SK-N-SH (cell line): Measurements from ENCODE around the gene CDV3. TPM values are rescaled to one million over a fixed set of nuclear protein-coding genes. Genes with fewer than 3 reads are reported as not detected.
"Not testable (repeated sequence)": the region's sequence is repeated elsewhere in the genome, so short reads cannot be mapped to it uniquely, and the experiment has no call there.

Experiments
- CTCF ChIA-PET: fragments of 300-600, 350-600 bp; formaldehyde crosslinking; extraction: SDS; loops from one replicate; lab custom pipeline; 2021; lab: Yijun Ruan, JAX
- POLR2A ChIA-PET: fragments of 350-600 bp; sonication (Branson Sonifier 250); formaldehyde crosslinking; extraction: SDS; loops from one replicate; lab custom pipeline; 2020; ENCODE audit warnings: antibody characterized with exemption, inconsistent platforms; lab: Yijun Ruan, JAX
- DNase-seq: peaks from one replicate; pipeline ENCODE4 v3.0.0; 2012
- H2AFZ ChIP-seq: fragments of 200-600 bp; sonication (generic); 2 replicates; pipeline ENCODE4 v1.8.1; 2016; ENCODE audit warnings: antibody characterized with exemption, mild to moderate bottlenecking, low read depth
- H3F3A ChIP-seq: fragments of 200-600 bp; sonication (generic); replicated peaks from 2 replicates; pipeline ENCODE3; 2016; ENCODE audit warnings: antibody characterized with exemption, mild to moderate bottlenecking; ENCODE audit not compliant: insufficient read depth
- H3K27ac ChIP-seq, 2 experiments: fragments of 200-500 bp in 1 of 2; fragments of 200-600 bp in 1 of 2; sonication (Bioruptor generic) in 1 of 2; sonication (generic), shearing (Covaris generic) in 1 of 2; 2 replicates each; pipeline versions ENCODE4 v1.5.1 to v1.6.1; 2014 to 2016; ENCODE audit warnings: low read depth in 2 of 2, inconsistent platforms in 1 of 2, low read length in 1 of 2, mild to moderate bottlenecking in 1 of 2, mixed read lengths in 1 of 2
- H3K27me3 ChIP-seq: fragments of 200-600 bp; sonication (generic), shearing (Covaris generic); 2 replicates; pipeline ENCODE4 v1.6.1; 2016; ENCODE audit warnings: mixed run types; ENCODE audit not compliant: insufficient read depth
- H3K36me3 ChIP-seq, 2 experiments: fragments of 200-500 bp in 1 of 2; fragments of 200-600 bp in 1 of 2; sonication (Bioruptor generic) in 1 of 2; sonication (generic) in 1 of 2; replicated peaks in 1 of 2; 2 replicates each; pipeline versions ENCODE3 to v1.5.1; 2014 to 2016; ENCODE audit warnings: low read length in 1 of 2, mild to moderate bottlenecking in 1 of 2; ENCODE audit not compliant: insufficient read depth in 2 of 2, control insufficient read depth in 1 of 2
- H3K4me1 ChIP-seq, 2 experiments: fragments of 200-500 bp in 1 of 2; fragments of 200-600 bp in 1 of 2; sonication (Bioruptor generic) in 1 of 2; sonication (generic), shearing (Covaris generic) in 1 of 2; 2 replicates each; pipeline versions ENCODE4 v1.5.1 to v1.6.1; 2014 to 2016; ENCODE audit warnings: low read depth in 1 of 2, low read length in 1 of 2, mixed run types in 1 of 2; ENCODE audit not compliant: insufficient read depth in 2 of 2, control insufficient read depth in 1 of 2
- H3K4me2 ChIP-seq: fragments of 200-600 bp; sonication (generic), shearing (Covaris generic); 2 replicates; pipeline ENCODE4 v1.6.1; 2017; ENCODE audit warnings: mixed run types
- H3K4me3 ChIP-seq, 2 experiments: fragments of 200-500 bp in 1 of 2; fragments of 200-600 bp in 1 of 2; sonication (Bioruptor generic) in 1 of 2; sonication (generic), shearing (Covaris generic) in 1 of 2; 2 replicates each; pipeline versions ENCODE4 v1.5.1 to v1.8.1; 2014 to 2016; ENCODE audit warnings: low read depth in 2 of 2, inconsistent platforms in 1 of 2, low read length in 1 of 2, mild to moderate bottlenecking in 1 of 2, mixed read lengths in 1 of 2, moderate library complexity in 1 of 2
- H3K79me2 ChIP-seq: fragments of 200-600 bp; sonication (generic); 2 replicates; pipeline ENCODE4 v1.8.1; 2017; ENCODE audit warnings: mild to moderate bottlenecking; ENCODE audit not compliant: insufficient read depth
- H3K9ac ChIP-seq: fragments of 200-600 bp; sonication (generic); 2 replicates; pipeline ENCODE4 v1.6.1; 2017; ENCODE audit warnings: mixed run types
- H3K9me2 ChIP-seq: fragments of 200-600 bp; sonication (generic); 2 replicates; pipeline ENCODE4 v1.6.1; 2017; ENCODE audit warnings: mixed run types
- H3K9me3 ChIP-seq: fragments of 200-600 bp; sonication (generic); 2 replicates; pipeline ENCODE4 v1.6.1; 2017; ENCODE audit warnings: mixed run types, mild to moderate bottlenecking, moderate library complexity
- H4K20me1 ChIP-seq: fragments of 200-600 bp; sonication (generic); 2 replicates; pipeline ENCODE4 v1.6.1; 2017; ENCODE audit warnings: mild to moderate bottlenecking, mixed run types; ENCODE audit not compliant: insufficient read depth
- CTCF ChIP-seq: fragments of 200-600 bp; sonication (generic); IDR thresholded peaks from 2 replicates; pipeline ENCODE4 v1.6.1; 2017; ENCODE audit warnings: antibody characterized with exemption, mild to moderate bottlenecking, moderate library complexity
- GATA2 ChIP-seq: sonication (generic); formaldehyde crosslinking; IDR thresholded peaks from 2 replicates; pipeline ENCODE4 v1.5.0; 2020; ENCODE audit warnings: mild to moderate bottlenecking, missing genetic modification reagents
- MEF2A ChIP-seq: IDR thresholded peaks from 2 replicates; pipeline ENCODE4 v1.4.0; 2012; ENCODE audit warnings: low read depth, borderline replicate concordance
- PBX3 ChIP-seq: IDR thresholded peaks from 2 replicates; pipeline ENCODE4; 2012
- POLR2AphosphoS5 ChIP-seq: IDR thresholded peaks from 2 replicates; pipeline ENCODE4 v1.6.1; 2012; ENCODE audit warnings: low read depth, low read length
- RAD21 ChIP-seq: IDR thresholded peaks from 2 replicates; pipeline ENCODE4 v1.6.1; 2012; ENCODE audit warnings: mild to moderate bottlenecking, low read length
- RFX5 ChIP-seq: IDR thresholded peaks from 2 replicates; pipeline ENCODE4 v1.6.1; 2012; ENCODE audit warnings: mild to moderate bottlenecking, improper control_type of control experiment, low read length
- RXRA ChIP-seq: IDR thresholded peaks from 2 replicates; pipeline ENCODE4 v1.4.0; 2012; ENCODE audit warnings: low read depth, mild to moderate bottlenecking, borderline replicate concordance
- TCF12 ChIP-seq: IDR thresholded peaks from 2 replicates; pipeline ENCODE4 v1.4.0; 2012
- TEAD4 ChIP-seq: IDR thresholded peaks from 2 replicates; pipeline ENCODE4 v1.4.0; 2012; ENCODE audit warnings: mild to moderate bottlenecking, borderline replicate concordance; ENCODE audit not compliant: insufficient read depth
- WGBS: methylation state at CpG from one replicate; pipeline ENCODE4 v1.1.6; 2017; ENCODE audit warnings: low lambda C conversion rate; 5-methylcytosine and 5-hydroxymethylcytosine counted together
- polyA plus RNA-seq, 3 experiments: library from polyadenylated mRNA; depleted of rRNA; stranded (reverse); fragments of >200 nt; gene quantifications; 2 replicates each; pipeline ENCODE4 v1.2.3, GENCODE V29; 2012

CDV3 gene
- polyA plus RNA-seq, 1 of the 3 experiments (the other 2 are of a cell fraction): 35.4 TPM

DNA sequence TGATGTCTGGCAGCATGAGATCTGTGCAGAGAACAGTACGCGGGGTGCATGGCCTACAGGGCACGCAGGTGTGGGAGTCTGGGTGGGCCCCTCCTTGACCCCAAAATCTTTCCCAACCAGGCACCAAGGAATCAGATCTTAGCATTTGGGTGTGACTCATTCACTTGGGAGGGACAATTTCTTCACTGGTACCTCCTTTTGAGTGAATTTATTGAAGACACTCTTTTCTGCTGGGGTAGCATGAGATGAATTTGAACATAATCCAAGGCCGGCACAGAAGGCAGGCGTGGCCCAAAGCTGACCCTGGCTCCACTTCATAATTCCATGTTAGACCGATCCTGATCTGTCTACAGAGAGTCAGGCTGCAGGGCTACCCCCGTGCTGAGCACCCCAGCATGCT is 30.6 kb upstream of the CDV3 start:
- no peak for DNase-seq
- no peaks in the 10 kb centered on the region for H3K36me3 ChIP-seq
- no peaks in the 10 kb centered on the region for H3K79me2 ChIP-seq
- H2AFZ ChIP-seq: no peak overlapping the region
- CTCF ChIA-PET: no interaction called here
- WGBS: 93% methylated on average over 5 of the region's 7 CpGs
- POLR2A ChIA-PET: no interaction called here
- no peaks in the 10 kb centered on the region; a peak in 1 of 4 replicates for H3K4me1 ChIP-seq
- H3K9ac ChIP-seq: no peak overlapping the region
- no peaks in the 10 kb centered on the region for H4K20me1 ChIP-seq
- no peak overlapping the region for H3K4me2 ChIP-seq
- no peaks in the 10 kb centered on the region for H3K9me2 ChIP-seq
- H3K4me3 ChIP-seq: no peak overlapping the region
- peaks cover 3% of the 10 kb centered on the region for H3F3A ChIP-seq
- H3K27ac ChIP-seq: no peak overlapping the region
- TF ChIP-seq RFX5 (no peak), TCF12 (no peak), POLR2AphosphoS5 (no peak), RAD21 (no peak), PBX3 (no peak), RXRA (no peak), GATA2 (CRISPR knock-in tag) (no peak)
- TF ChIP-seq, all 33 proteins: peak for 0
- Histone ChIP-seq H3K27me3 (no peaks in the 10 kb centered on the region), H3K9me3 (no peaks in the 10 kb centered on the region)

DNA sequence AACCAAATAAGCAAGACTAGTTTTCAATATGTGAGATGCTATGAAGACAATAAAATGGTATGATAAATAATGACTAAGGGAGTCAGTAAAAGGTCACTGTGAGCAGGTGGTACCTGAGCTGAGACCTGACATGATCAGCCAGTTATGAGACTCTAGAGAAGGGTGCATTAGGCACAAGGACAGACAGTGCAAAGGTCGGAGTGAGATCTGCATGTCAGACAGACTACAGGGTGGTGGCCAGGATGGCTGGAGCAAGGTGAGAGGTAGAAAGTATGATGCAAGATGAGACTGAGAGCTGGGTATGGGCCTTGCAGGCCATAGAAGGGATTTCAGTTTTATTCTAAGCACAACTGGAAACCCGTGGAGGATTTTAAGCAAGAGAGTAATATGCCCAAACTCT is 28.5 kb upstream of the CDV3 start:
- H3K4me2 ChIP-seq, H3K4me1 ChIP-seq, H3K9me2 ChIP-seq, H3K27me3 ChIP-seq, CTCF ChIA-PET, H3K27ac ChIP-seq, H3K79me2 ChIP-seq, H3K9me3 ChIP-seq, H3K9ac ChIP-seq, H2AFZ ChIP-seq, H3K4me3 ChIP-seq, H3F3A ChIP-seq, POLR2A ChIA-PET, DNase-seq, H3K36me3 ChIP-seq, H4K20me1 ChIP-seq: not testable (repeated sequence)
- 74% methylated on average over 2 of the region's 2 CpGs for WGBS

- ChIA-PET POLR2A (no interaction called here), CTCF (interaction anchor here (1.0 to 1.2 kb wide), 5 partner anchors 9 to 162 kb away, joined by 3 read pairs; partner anchors contain the start of gene CDV3)
- H3K4me3 ChIP-seq: no peak overlapping the region
Observed at GRCh38 chr3:133547432-133548041, 25.9 kb upstream of the CDV3 start.

More at GRCh38 chr3:133547432-133548041, 25.9 kb upstream of the CDV3 start:
- Histone ChIP-seq H3K27ac (no peak overlapping the region; a peak in 2 of 4 replicates), H2AFZ (peak overlapping the region; percentile 32; the same call in 1 of the 2 replicates), H3K4me1 (no peaks in the 10 kb centered on the region; a peak in 1 of 4 replicates), H3K9ac (no peak overlapping the region), H3K79me2 (no peaks in the 10 kb centered on the region), H3F3A (peaks cover 3% of the 10 kb centered on the region)
- 74% methylated on average over 3 of the region's 3 CpGs for WGBS
- no peak for DNase-seq
- TF ChIP-seq CTCF: no peak
- TF ChIP-seq MEF2A: peak; percentile 87
- TF ChIP-seq TEAD4: 0 out of 2 replicates have a peak, but pooled peaks have one; percentile 23
- TF ChIP-seq, all 33 proteins: peak for 2
- Histone ChIP-seq H4K20me1 (no peaks in the 10 kb centered on the region), H3K4me2 (peak overlapping the region; percentile 55; the same call in 1 of the 2 replicates), H3K9me2 (no peaks in the 10 kb centered on the region), H3K27me3 (no peaks in the 10 kb centered on the region), H3K9me3 (no peaks in the 10 kb centered on the region), H3K36me3 (no peaks in the 10 kb centered on the region)
